Keratinocyte (primary cell): Measurements from ENCODE around the gene PHKA2. TPM values are rescaled to one million over a fixed set of nuclear protein-coding genes. Genes with fewer than 3 reads are reported as not detected.

Experiments used
- DNase-seq: peaks from one replicate; pipeline ENCODE4 v3.0.0-alpha.2; 2011; ENCODE audit warnings: low read depth, missing footprints, low spot score
- FAIRE-seq: peaks from 2 replicates; lab custom pipeline; 2011; peaks lifted over from hg19 to GRCh38; lab: Jason Lieb, UNC
- H2AFZ ChIP-seq: 2 replicates; pipeline ENCODE4 v1.6.0; 2012; ENCODE audit warnings: low read length, control low read depth, inconsistent platforms; ENCODE audit not compliant: control insufficient read depth
- H3K27ac ChIP-seq: 2 replicates; pipeline ENCODE4 v1.5.1; 2011; ENCODE audit warnings: low read length; ENCODE audit not compliant: control insufficient read depth, insufficient read depth
- H3K27me3 ChIP-seq: 3 replicates; pipeline ENCODE4 v1.6.0; 2011; ENCODE audit warnings: low read length; ENCODE audit not compliant: control insufficient read depth, insufficient read depth; ENCODE audit errors: extremely low read depth
- H3K36me3 ChIP-seq, 2 experiments: 2 replicates in 1 of 2; 3 replicates in 1 of 2; pipeline ENCODE4 v1.5.1; 2011; ENCODE audit warnings: low read length in 2 of 2, mild to moderate bottlenecking in 1 of 2; ENCODE audit not compliant: control insufficient read depth in 2 of 2, insufficient read depth in 2 of 2; ENCODE audit errors: extremely low read depth in 1 of 2
- H3K4me1 ChIP-seq: 3 replicates; pipeline ENCODE4 v1.5.1; 2011; ENCODE audit warnings: low read length; ENCODE audit not compliant: control insufficient read depth, insufficient read depth; ENCODE audit errors: extremely low read depth
- H3K4me2 ChIP-seq: 3 replicates; pipeline ENCODE4 v1.6.0; 2011; ENCODE audit warnings: low read depth, low read length; ENCODE audit not compliant: control insufficient read depth, insufficient read depth; ENCODE audit errors: extremely low read depth
- H3K4me3 ChIP-seq, 3 experiments: fragments of 200-600 bp in 1 of 3; sonication (generic) in 1 of 3; 2 replicates in 2 of 3; 3 replicates in 1 of 3; pipeline ENCODE4 v1.5.1; 2011 to 2016; ENCODE audit warnings: low read length in 3 of 3, mild to moderate bottlenecking in 3 of 3, control low read depth in 2 of 3, inconsistent platforms in 1 of 3, low read depth in 1 of 3, mixed read lengths in 1 of 3, mixed run types in 1 of 3, moderate library complexity in 1 of 3; ENCODE audit not compliant: control insufficient read depth in 2 of 3, insufficient read depth in 2 of 3; ENCODE audit errors: extremely low read depth in 1 of 3
- H3K79me2 ChIP-seq: 2 replicates; pipeline ENCODE4 v1.6.0; 2012; ENCODE audit warnings: low read length; ENCODE audit not compliant: control insufficient read depth, insufficient read depth
- H3K9ac ChIP-seq: 3 replicates; pipeline ENCODE4 v1.6.0; 2011; ENCODE audit warnings: low read length; ENCODE audit not compliant: control insufficient read depth, insufficient read depth; ENCODE audit errors: extremely low read depth
- H3K9me1 ChIP-seq: 3 replicates; pipeline ENCODE4 v1.6.0; 2011; ENCODE audit warnings: low read length; ENCODE audit not compliant: control insufficient read depth, insufficient read depth; ENCODE audit errors: extremely low read depth
- H3K9me3 ChIP-seq: 2 replicates; pipeline ENCODE4 v1.5.1; 2012; ENCODE audit warnings: low read depth, low read length; ENCODE audit not compliant: control insufficient read depth
- H4K20me1 ChIP-seq: 3 replicates; pipeline ENCODE4 v1.6.0; 2011; ENCODE audit warnings: low read length; ENCODE audit not compliant: control insufficient read depth, insufficient read depth; ENCODE audit errors: extremely low read depth
- EZH2 ChIP-seq: IDR thresholded peaks from one replicate; pipeline ENCODE4 v1.6.1; 2012; ENCODE audit warnings: inconsistent platforms, mild to moderate bottlenecking, low read length, moderate library complexity
- dilution Hi-C: fragments of 300-500 bp; cut with MboI; formaldehyde crosslinking; loops from one replicate; pipeline ENCODE4 v1.7.0; 2020; ENCODE audit warnings: low sequenced_read_pairs; ENCODE audit not compliant: extremely low pct_ligation_motif_present
- polyA plus RNA-seq, 5 experiments: library from polyadenylated mRNA; depleted of rRNA in 3 of 5; stranded (reverse) in 3 of 5; stranded (forward) in 1 of 5; unstranded in 1 of 5; fragments of >200 nt; gene quantifications; 1 replicate in 1 of 5; 2 replicates in 3 of 5; 3 replicates in 1 of 5; pipeline versions ENCODE4 v1.2.1 to v1.2.3, GENCODE V29; 2011 to 2012; ENCODE audit warnings: missing spikeins in 2 of 5, low read depth in 1 of 5, low replicate concordance in 1 of 5
- TF ChIP-seq, protein P1 (sequence below), 3 experiments: IDR thresholded peaks in 1 of 3; conservative IDR thresholded peaks in 1 of 3; optimal IDR thresholded peaks in 1 of 3; 2 replicates in 2 of 3; 3 replicates in 1 of 3; pipeline versions ENCODE3 to v1.5.1; 2011; ENCODE audit warnings: low read length in 3 of 3, mild to moderate bottlenecking in 3 of 3, moderate library complexity in 2 of 3, control low read depth in 1 of 3, inconsistent platforms in 1 of 3; ENCODE audit not compliant: insufficient read depth in 2 of 3; ENCODE audit errors: extremely low read depth in 1 of 3

PHKA2 gene
- polyA plus RNA-seq, 1 donor (not counting 4 experiments of a cell fraction or from before 2014, with no cell fraction given): 14.1 TPM

DNA sequence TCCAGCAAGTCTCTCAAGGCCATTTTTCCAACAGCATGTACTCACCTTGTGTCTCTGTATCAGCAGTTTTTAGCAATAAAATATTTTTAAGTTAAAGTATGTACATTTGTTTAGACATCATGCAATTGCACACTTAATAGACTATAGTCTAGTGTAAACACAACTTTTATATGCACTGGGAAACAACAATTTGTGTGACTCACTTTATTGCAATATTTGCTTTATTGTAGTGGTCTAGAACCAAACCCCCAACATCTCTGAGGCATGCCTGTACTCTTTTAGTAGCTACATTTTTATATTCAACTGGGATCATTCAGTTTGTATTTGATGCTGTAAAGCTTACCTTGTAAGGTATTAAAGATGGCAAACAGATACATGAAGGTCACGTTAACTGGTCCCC is 14.7 kb upstream of the PHKA2 start:
- Histone ChIP-seq H3K4me3 (no peak overlapping the region), H3K27ac (no peak overlapping the region), H3K4me2 (no peak overlapping the region), H3K4me1 (peaks cover 10% of the 10 kb centered on the region), H3K9me3 (no peaks in the 10 kb centered on the region), H3K79me2 (no peaks in the 10 kb centered on the region), H3K36me3 (no peaks in the 10 kb centered on the region), H3K9me1 (no peaks in the 10 kb centered on the region), H2AFZ (no peak overlapping the region), H3K27me3 (no peaks in the 10 kb centered on the region), H4K20me1 (no peaks in the 10 kb centered on the region), H3K9ac (no peak overlapping the region)
- FAIRE-seq (no peak), DNase-seq (no peak)
- dilution Hi-C loops: no loop called here
- TF ChIP-seq, protein P1, sequence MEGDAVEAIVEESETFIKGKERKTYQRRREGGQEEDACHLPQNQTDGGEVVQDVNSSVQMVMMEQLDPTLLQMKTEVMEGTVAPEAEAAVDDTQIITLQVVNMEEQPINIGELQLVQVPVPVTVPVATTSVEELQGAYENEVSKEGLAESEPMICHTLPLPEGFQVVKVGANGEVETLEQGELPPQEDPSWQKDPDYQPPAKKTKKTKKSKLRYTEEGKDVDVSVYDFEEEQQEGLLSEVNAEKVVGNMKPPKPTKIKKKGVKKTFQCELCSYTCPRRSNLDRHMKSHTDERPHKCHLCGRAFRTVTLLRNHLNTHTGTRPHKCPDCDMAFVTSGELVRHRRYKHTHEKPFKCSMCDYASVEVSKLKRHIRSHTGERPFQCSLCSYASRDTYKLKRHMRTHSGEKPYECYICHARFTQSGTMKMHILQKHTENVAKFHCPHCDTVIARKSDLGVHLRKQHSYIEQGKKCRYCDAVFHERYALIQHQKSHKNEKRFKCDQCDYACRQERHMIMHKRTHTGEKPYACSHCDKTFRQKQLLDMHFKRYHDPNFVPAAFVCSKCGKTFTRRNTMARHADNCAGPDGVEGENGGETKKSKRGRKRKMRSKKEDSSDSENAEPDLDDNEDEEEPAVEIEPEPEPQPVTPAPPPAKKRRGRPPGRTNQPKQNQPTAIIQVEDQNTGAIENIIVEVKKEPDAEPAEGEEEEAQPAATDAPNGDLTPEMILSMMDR (optimal IDR thresholded peaks at IDR 0.05 in 1 of 3, IDR thresholded peaks at IDR 0.05 in 1 of 3, conservative IDR thresholded peaks at IDR 0.05 in 1 of 3; ENCODE audit: extremely low read depth in 1 of 3, insufficient read depth in 2 of 3, low read length in 3 of 3): no peak
- TF ChIP-seq EZH2: no peak

DNA sequence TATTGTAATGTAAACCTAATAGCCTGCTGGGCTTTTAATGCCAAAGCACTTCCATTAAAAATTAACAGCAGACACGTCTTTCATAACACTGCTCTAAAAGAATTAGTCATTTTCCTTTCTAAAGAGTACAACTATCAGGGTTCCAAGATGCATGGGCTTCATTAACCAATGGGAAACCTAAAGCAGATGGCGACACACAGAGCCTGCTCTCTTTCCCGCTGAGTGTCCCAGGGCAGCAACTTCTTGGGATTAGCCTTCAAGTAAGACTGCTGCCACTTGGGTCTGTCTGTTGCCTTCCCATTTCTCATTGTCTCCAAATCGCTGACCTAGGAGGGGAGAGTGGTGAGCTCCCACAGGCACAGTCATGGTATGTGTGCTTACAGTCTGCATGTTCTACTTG is 14.0 kb upstream of the PHKA2 start:
- TF ChIP-seq, protein P1 (optimal IDR thresholded peaks at IDR 0.05 in 1 of 3, IDR thresholded peaks at IDR 0.05 in 1 of 3, conservative IDR thresholded peaks at IDR 0.05 in 1 of 3; ENCODE audit: extremely low read depth in 1 of 3, insufficient read depth in 2 of 3, low read length in 3 of 3): no peak
- no peak for TF ChIP-seq EZH2
- H3K9ac ChIP-seq: no peak overlapping the region
- no peaks in the 10 kb centered on the region for H4K20me1 ChIP-seq
- H3K36me3 ChIP-seq: no peaks in the 10 kb centered on the region
- H3K9me1 ChIP-seq: no peaks in the 10 kb centered on the region
- dilution Hi-C loops: no loop called here
- no peaks in the 10 kb centered on the region for H3K9me3 ChIP-seq
- no peaks in the 10 kb centered on the region for H3K79me2 ChIP-seq
- H3K27ac ChIP-seq: no peak overlapping the region
- no peak overlapping the region for H3K4me3 ChIP-seq
- no peak overlapping the region for H3K4me2 ChIP-seq
- H2AFZ ChIP-seq: no peak overlapping the region
- peaks cover 10% of the 10 kb centered on the region for H3K4me1 ChIP-seq
- DNase-seq: no peak
- FAIRE-seq: no peak
- no peaks in the 10 kb centered on the region for H3K27me3 ChIP-seq
